ENCODE results near the gene SMG7. TPM values are rescaled to one million over a fixed set of nuclear protein-coding genes. Genes with fewer than 3 reads are reported as not detected.

Gene SMG7
- total RNA-seq, 2 donors from 2014 or later, result 60.9 to 92.8 TPM

DNA sequence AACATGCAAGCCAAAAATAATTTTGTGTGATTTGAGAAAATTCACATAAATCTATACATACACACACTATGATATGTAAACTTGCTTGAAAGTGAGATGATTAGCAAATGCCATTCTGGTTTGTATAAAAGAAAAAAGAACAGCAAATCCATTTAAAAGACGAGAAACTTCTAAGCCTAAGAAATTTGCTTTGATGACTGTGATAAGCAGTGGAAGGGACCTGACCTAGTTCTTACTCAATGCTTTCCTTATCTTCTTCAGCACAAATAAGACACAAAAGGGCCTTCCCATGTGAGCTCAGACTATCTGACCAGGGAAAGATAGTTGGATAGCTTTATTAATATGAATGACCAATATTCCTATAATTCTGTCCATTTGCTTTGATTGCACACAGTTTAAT is 28.8 kb upstream of the SMG7 start:
- no peak for DNase-seq (ENCODE audit: low spot score)

DNA sequence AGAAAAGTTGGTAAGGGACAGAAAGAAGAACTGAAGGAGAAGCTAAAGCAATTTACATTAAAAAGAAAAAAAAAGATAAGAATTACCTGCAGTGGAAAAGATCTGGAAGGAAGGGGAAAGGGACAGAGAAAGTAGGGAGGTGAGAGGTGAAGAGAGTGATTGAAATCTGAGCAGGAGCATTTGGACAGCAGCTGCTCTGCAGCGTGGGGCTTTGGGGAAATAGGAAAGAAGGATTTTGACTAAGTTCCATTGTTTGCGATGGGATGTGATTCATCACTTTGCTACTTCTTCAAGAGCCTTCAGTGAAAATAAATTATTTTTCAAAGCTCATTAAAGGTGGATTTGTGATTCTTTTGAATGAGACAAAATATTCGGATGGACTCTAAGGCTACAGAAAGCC is 28.1 kb upstream of the SMG7 start:
- intact Hi-C loops (cut with DNase I), result no loop called here
- no peak for DNase-seq (ENCODE audit: low spot score)
- Histone ChIP-seq H3K4me1 (replicated peaks) (no peaks in the 10 kb centered on the region), H3K27me3 (replicated peaks; ENCODE audit: insufficient read depth) (no peaks in the 10 kb centered on the region), H3K9me3 (no peaks in the 10 kb centered on the region), H3K27ac (no peak overlapping the region), H3K4me3 (no peak overlapping the region), H3K36me3 (no peaks in the 10 kb centered on the region)
- TF ChIP-seq POLR2AphosphoS5 (IDR thresholded peaks at IDR 0.05), result no peak
- TF ChIP-seq POLR2A (IDR thresholded peaks at IDR 0.05), result no peak
- TF ChIP-seq, protein P1, sequence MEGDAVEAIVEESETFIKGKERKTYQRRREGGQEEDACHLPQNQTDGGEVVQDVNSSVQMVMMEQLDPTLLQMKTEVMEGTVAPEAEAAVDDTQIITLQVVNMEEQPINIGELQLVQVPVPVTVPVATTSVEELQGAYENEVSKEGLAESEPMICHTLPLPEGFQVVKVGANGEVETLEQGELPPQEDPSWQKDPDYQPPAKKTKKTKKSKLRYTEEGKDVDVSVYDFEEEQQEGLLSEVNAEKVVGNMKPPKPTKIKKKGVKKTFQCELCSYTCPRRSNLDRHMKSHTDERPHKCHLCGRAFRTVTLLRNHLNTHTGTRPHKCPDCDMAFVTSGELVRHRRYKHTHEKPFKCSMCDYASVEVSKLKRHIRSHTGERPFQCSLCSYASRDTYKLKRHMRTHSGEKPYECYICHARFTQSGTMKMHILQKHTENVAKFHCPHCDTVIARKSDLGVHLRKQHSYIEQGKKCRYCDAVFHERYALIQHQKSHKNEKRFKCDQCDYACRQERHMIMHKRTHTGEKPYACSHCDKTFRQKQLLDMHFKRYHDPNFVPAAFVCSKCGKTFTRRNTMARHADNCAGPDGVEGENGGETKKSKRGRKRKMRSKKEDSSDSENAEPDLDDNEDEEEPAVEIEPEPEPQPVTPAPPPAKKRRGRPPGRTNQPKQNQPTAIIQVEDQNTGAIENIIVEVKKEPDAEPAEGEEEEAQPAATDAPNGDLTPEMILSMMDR (IDR thresholded peaks at IDR 0.05), result no peak
- WGBS, result 42% methylated on average over 3 of the region's 3 CpGs

More for the DNA sequence above, 28.8 kb upstream of the SMG7 start:
- Histone ChIP-seq H3K4me1 (replicated peaks) (no peaks in the 10 kb centered on the region), H3K9me3 (no peaks in the 10 kb centered on the region), H3K27ac (no peak overlapping the region), H3K27me3 (replicated peaks; ENCODE audit: insufficient read depth) (no peaks in the 10 kb centered on the region), H3K36me3 (no peaks in the 10 kb centered on the region), H3K4me3 (no peak overlapping the region)
- TF ChIP-seq POLR2A (IDR thresholded peaks at IDR 0.05), result no peak
- TF ChIP-seq, protein P1 (IDR thresholded peaks at IDR 0.05), result no peak
- no peak for TF ChIP-seq POLR2AphosphoS5 (IDR thresholded peaks at IDR 0.05)
- 32% methylated on average over 1 of the region's 1 CpG for WGBS
- intact Hi-C loops (cut with DNase I), result no loop called here

DNA sequence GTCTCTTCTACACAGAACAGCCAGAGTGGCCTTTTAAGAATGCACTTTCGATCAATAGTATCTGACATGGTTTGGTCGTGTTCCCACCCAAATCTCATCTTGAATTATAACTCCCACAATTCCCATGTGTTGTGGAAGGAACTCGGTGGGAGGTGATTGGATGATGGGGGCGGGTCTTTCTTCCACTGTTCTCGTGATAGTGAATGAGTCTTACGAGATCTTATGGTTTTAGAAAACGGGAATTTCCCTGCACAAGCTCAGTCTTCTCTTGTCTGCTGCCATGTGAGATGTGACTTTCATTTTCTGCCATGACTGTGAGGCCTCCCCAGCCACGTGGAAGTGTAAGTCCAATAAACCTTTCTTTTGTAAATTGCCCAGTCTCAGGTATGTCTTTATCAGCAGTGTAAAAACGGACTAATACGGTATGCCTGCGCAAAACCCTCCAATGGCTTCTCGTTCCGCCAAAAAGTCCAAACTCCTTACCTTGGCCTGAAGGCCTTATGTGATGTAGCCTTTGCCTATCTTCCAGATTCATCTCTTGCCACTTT is 23.0 kb upstream of the SMG7 start:
- Histone ChIP-seq H3K4me1 (replicated peaks) (no peaks in the 10 kb centered on the region), H3K27me3 (replicated peaks; ENCODE audit: insufficient read depth) (no peaks in the 10 kb centered on the region), H3K9me3 (no peaks in the 10 kb centered on the region), H3K4me3 (no peak overlapping the region), H3K36me3 (no peaks in the 10 kb centered on the region), H3K27ac (no peak overlapping the region)
- WGBS, result 91% methylated on average over 13 of the region's 13 CpGs
- DNase-seq (ENCODE audit: low spot score), result no peak
- intact Hi-C loops (cut with DNase I), result no loop called here
- no peak for TF ChIP-seq POLR2AphosphoS5 (IDR thresholded peaks at IDR 0.05)
- TF ChIP-seq, protein P1 (IDR thresholded peaks at IDR 0.05), result no peak
- no peak for TF ChIP-seq POLR2A (IDR thresholded peaks at IDR 0.05)

DNA sequence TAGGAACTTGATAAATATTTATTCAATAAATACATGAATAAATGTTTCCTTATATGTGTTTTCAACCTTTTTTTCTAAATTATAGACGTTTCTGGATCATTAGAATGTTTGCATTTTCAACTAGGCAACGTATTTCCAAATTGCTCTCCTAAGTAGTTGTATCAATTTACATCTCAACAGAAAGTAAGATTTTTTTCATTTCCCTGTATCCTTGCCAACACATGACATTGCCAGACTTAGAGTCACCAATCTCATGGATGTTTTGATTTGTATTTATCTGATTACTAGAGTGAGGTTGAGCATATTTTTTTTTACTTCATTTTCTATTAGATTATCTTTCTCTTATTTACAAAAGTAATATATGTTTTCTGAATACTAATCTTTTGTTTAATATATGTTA is 22.2 kb upstream of the SMG7 start:
- DNase-seq (ENCODE audit: low spot score), result no peak
- Histone ChIP-seq H3K36me3 (no peaks in the 10 kb centered on the region), H3K9me3 (no peaks in the 10 kb centered on the region), H3K27me3 (replicated peaks; ENCODE audit: insufficient read depth) (no peaks in the 10 kb centered on the region), H3K4me1 (replicated peaks) (no peaks in the 10 kb centered on the region), H3K27ac (no peak overlapping the region), H3K4me3 (no peak overlapping the region)
- TF ChIP-seq, protein P1 (IDR thresholded peaks at IDR 0.05), result no peak
- TF ChIP-seq POLR2AphosphoS5 (IDR thresholded peaks at IDR 0.05), result no peak
- TF ChIP-seq POLR2A (IDR thresholded peaks at IDR 0.05), result no peak
- 20% methylated on average over 2 of the region's 2 CpGs for WGBS
- intact Hi-C loops (cut with DNase I), result no loop called here

DNA sequence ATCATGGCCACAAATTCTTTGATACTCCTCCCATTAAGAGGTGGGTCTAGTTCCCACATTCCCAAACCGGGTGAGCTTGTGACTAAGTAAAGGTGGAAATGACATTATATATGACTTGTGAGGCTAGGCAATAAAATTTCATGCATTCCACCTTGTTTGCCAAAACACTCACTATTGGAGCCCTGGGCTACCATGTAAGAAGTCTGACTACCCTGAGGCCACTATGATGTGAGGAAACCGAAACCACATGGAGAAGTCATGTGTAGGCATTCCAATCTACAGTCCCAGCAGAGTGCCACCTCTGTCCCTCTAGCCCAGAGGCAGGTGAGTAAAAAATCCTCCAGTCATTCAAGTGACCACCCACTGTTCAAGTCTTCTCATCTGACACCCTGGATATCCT is 17.9 kb upstream of the SMG7 start:
- 66% methylated on average over 2 of the region's 2 CpGs for WGBS
- Histone ChIP-seq H3K4me1 (replicated peaks) (no peaks in the 10 kb centered on the region), H3K27me3 (replicated peaks; ENCODE audit: insufficient read depth) (no peaks in the 10 kb centered on the region), H3K36me3 (no peaks in the 10 kb centered on the region), H3K27ac (no peak overlapping the region), H3K4me3 (no peak overlapping the region), H3K9me3 (no peaks in the 10 kb centered on the region)
- DNase-seq (ENCODE audit: low spot score), result no peak
- TF ChIP-seq POLR2AphosphoS5 (IDR thresholded peaks at IDR 0.05), result no peak
- no peak for TF ChIP-seq POLR2A (IDR thresholded peaks at IDR 0.05)
- TF ChIP-seq, protein P1 (IDR thresholded peaks at IDR 0.05), result no peak
- intact Hi-C loops (cut with DNase I), result no loop called here

All from prostate gland (tissue), 2 donors.